ENCODE data around the gene AMBRA1. TPM values are rescaled to one million over a fixed set of nuclear protein-coding genes. Genes with fewer than 3 reads are reported as not detected.

Gene AMBRA1

Small RNA genes lying within 50 kb of the gene (small RNA-seq; reads per million reads assigned to genes)
- gene MIR3160-1 (ENCODE audit: low read depth) (not detected), gene MIR4688 (ENCODE audit: low read depth) (not detected)
